GM19025 (cell line): ENCODE measurements around the gene ZNF557.

Experiments
- ATAC-seq: cut with Tn5 transposase; IDR thresholded peaks from one replicate; pipeline ENCODE4 v1.9.1; 2021; ENCODE audit warnings: mild to moderate bottlenecking, low read depth, moderate library complexity; ENCODE audit not compliant: unreplicated experiment

Gene ZNF557

DNA sequence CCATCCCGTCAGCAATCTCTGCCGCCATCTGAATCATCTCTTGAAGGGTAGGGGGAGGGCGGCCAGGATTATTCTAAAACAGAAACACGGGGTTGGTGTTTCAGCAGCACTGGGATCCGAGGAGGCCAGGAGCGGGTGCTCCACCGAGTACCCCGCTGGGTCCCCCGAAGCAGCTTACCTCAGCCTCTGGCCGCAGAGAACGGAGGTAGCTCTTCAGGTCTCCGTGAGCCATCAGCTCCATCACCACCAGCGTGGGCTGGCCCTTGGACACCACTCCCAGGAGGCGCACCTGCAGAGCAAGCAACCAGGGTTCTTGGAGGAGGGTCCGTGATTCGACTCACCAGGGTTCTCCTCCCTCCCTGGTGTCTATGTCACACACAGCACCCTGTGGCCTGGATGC lies 53.2 kb downstream of the ZNF557 start:
- ATAC-seq = no peak

DNA sequence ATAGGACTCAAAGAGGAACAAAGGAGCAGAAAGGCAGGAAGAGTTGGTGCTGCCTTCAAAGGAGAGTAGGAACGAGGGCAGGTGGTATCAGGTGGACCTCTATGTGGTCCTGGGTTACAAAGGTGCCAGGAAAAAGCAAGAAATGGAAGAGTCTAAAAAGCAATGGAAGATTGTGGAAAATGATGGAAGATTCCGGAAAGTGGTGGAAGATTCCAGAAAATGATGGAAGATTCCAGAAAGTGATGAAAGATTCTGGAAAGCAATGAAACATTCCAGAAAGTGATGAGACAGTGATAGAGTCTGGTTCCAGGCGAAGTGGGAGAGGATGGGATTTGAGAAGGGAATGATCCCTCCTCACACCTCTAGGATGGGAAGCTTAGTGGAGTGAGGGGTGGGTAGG lies 55.3 kb downstream of the ZNF557 start:
- ATAC-seq = no peak

DNA sequence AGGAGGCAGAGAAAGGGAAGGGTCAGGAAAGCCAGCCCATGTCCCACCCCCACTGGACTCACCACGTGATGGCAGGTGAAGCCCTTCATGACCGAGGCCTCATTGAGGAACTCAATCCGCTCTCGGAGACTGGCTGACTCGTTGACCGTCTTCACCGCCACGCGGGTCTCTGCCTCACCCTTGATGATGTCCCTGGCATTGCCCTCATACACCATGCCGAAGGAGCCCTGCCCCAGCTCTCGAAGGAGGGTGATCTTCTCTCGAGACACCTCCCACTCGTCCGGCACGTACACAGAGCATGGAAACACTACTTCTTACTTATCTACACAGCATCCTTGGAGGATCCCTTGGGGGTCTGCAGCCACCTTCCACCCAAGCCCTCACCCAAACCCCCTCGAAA lies 55.7 kb downstream of the ZNF557 start:
- ATAC-seq = no peak

DNA sequence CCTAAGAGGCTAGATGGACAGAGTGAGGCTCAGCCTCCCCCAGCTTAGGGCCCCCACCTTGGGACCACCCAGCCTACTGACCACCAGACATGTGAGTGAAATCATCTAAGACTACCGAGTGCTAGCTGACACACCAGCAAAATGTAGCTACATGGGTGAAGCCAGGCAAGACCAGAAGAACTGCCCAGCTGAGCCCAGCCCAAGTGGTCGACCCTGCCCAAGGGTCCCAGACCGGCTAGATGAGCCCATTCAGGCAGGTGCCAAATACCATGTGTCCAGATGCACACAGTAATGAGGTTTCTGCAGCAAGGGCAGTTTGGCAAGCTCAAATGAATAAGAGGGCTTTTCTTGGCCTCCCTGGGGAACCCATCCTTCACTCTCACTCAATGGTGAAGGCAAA lies 56.6 kb downstream of the ZNF557 start:
- no peak for ATAC-seq

DNA sequence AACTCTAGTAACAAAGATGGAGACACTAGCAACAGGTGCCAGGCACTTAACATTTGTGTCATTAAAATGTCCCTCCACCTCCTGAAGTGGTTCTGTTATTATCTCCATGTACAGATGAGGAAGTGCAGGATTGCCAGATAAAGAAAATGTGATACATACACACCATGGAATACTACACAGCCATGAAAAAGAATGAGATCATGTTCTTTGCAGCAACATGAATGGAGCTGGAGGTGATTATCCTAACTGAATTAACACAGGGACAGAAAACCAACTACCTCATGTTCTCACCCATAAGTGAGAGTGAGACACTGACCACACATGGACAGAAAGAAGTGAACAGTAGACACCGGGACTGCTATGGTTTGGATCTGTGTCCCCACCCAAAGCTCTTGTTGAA lies 60.5 kb downstream of the ZNF557 start:
- ATAC-seq = no peak

DNA sequence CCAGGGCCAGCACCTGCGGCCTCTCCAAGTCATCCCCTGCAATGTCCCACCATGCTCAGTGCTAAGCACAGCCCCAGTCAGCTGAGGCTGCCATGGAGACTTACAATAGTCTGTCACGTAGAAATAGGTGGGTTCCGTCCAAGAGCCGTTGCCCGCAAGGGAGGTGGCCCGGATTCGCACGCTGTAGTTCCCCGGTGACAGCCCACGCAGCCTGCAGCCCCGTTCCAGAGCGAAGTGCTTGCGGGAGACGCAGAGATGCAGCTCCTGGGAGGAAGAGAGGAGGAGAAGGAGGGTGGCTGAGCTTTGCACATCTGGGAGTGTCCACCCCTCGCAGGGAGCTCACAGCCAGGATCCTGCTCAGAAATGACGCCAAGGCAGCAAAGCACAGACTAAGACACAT lies 62.6 kb downstream of the ZNF557 start:
- no peak for ATAC-seq

DNA sequence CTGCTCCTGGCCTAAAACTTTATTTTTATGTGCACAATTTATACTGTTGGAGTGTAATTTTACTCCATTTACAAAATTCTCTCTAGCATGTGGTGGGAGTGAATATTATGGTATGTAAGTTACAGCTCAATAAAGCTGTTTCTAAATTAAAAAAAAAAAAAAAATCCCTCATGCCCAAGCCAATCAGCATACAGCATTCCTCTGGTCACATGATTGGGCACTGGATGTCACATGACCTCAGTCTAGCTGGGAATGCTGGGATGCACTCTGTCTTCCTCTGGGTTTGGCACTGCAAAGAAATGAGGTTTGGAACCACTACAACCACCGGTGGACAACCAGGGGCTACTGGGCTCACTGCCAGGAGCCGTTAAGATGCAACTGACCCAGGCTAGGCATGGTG lies 67.6 kb downstream of the ZNF557 start:
- ATAC-seq = no peak
